ENCODE measurements around the gene LRRC43.
A peak's percentile ranks its signal among the peaks of the same experiment; 100 is the strongest.

The LRRC43 gene

GRCh38 chr12:122225683-122226365 lies 42.9 kb downstream of the LRRC43 start, which contains the start of gene DIABLO:
TSS of gene DIABLO (minus strand) at chr12:122226052. CDS start at chr12:122226014, 38 bp downstream.
- peak; percentile 100 for DNase-seq (ENCODE audit: low spot score)

GRCh38 chr12:122226366-122227125 lies 43.6 kb downstream of the LRRC43 start:
- no peak for DNase-seq (ENCODE audit: low spot score)

GRCh38 chr12:122227341-122227740 lies 44.4 kb downstream of the LRRC43 start:
- peak; percentile 78 for DNase-seq (ENCODE audit: low spot score)

GRCh38 chr12:122228092-122228491 lies 45.2 kb downstream of the LRRC43 start:
- no peak for DNase-seq (ENCODE audit: low spot score)

- DNase-seq (ENCODE audit: low spot score) = no peak
Observed at GRCh38 chr12:122230798-122231197, 47.9 kb downstream of the LRRC43 start.

- DNase-seq (ENCODE audit: low spot score) = no peak
Observed at GRCh38 chr12:122232691-122233090, 49.8 kb downstream of the LRRC43 start.

- no peak for DNase-seq (ENCODE audit: low spot score)
Observed at GRCh38 chr12:122235741-122236140, 52.8 kb downstream of the LRRC43 start.

GRCh38 chr12:122238861-122239260 lies 55.9 kb downstream of the LRRC43 start:
- no peak for DNase-seq (ENCODE audit: low spot score)

GRCh38 chr12:122243965-122244364 lies 61.0 kb downstream of the LRRC43 start:
- DNase-seq (ENCODE audit: low spot score) = peak; percentile 43

GRCh38 chr12:122244565-122245371 lies 61.8 kb downstream of the LRRC43 start:
- DNase-seq (ENCODE audit: low spot score) = peak; percentile 51

- DNase-seq (ENCODE audit: low spot score) = no peak
Observed at GRCh38 chr12:122245553-122245952, 62.6 kb downstream of the LRRC43 start.

- DNase-seq (ENCODE audit: low spot score) = no peak
Observed at GRCh38 chr12:122250047-122250446, 67.1 kb downstream of the LRRC43 start.

GRCh38 chr12:122250536-122250935 lies 67.6 kb downstream of the LRRC43 start:
- no peak for DNase-seq (ENCODE audit: low spot score)
